ENCODE results near the gene GFRA1. TPM values are rescaled to one million over a fixed set of nuclear protein-coding genes. Genes with fewer than 3 reads are reported as not detected.

GFRA1 gene
- total RNA-seq, 1 experiment from 2014 or later: 0.30 TPM

GRCh38 chr10:116223289-116223688, 49.7 kb downstream of the GFRA1 start:
- Histone ChIP-seq H3K79me2 (ENCODE audit: insufficient read depth, low read length) (no peaks in the 10 kb centered on the region), H3K9ac (ENCODE audit: low read length) (no peak overlapping the region), H3K27me3 (ENCODE audit: insufficient read depth, low read length) (peaks cover 46% of the 10 kb centered on the region), H3K4me2 (ENCODE audit: low read length) (no peak overlapping the region), H3K36me3 (ENCODE audit: control insufficient read depth in 1 of 2, insufficient read depth in 2 of 2, low read length in 2 of 2) (no peaks in the 10 kb centered on the region), H3K9me2 (ENCODE audit: insufficient read depth) (no peaks in the 10 kb centered on the region), H3K9me3 (ENCODE audit: control insufficient read depth in 1 of 2, insufficient read depth in 1 of 2, low read depth in 1 of 2, low read length in 2 of 2) (no peaks in the 10 kb centered on the region), H4K20me1 (ENCODE audit: insufficient read depth) (no peaks in the 10 kb centered on the region), H2AFZ (ENCODE audit: low read depth, low read length, poor library complexity, severe bottlenecking) (no peak overlapping the region), H3K4me1 (ENCODE audit: control insufficient read depth in 1 of 2, insufficient read depth in 2 of 2, low read length in 2 of 2) (no peaks in the 10 kb centered on the region), H3K27ac (ENCODE audit: low read depth, low read length) (no peak overlapping the region), H3K4me3 (replicated peaks in 1 of 2; ENCODE audit: low read depth in 1 of 2, low read length in 2 of 2) (no peak overlapping the region)
- BruUV-seq (replicated peaks): no TSS peak
- POLR2A ChIA-PET: no interaction called here
- CTCF ChIA-PET: no interaction called here
- DNase-seq (ENCODE audit: low read depth, low spot score): no peak
- TF ChIP-seq POLR2AphosphoS5 (IDR thresholded peaks at IDR 0.05; ENCODE audit: low read depth, low read length) (no peak), ZNF274 (IDR thresholded peaks at IDR 0.05; ENCODE audit: low read depth, low read length) (no peak), EZH2phosphoT487 (IDR thresholded peaks at IDR 0.05; ENCODE audit: borderline replicate concordance) (no peak), SRF (IDR thresholded peaks at IDR 0.05; ENCODE audit: low read depth) (no peak), ELF1 (IDR thresholded peaks at IDR 0.05; ENCODE audit: borderline replicate concordance, low read depth) (no peak), SP1 (IDR thresholded peaks at IDR 0.05; ENCODE audit: low read depth) (no peak), FOSL1 (IDR thresholded peaks at IDR 0.05; ENCODE audit: low read depth) (no peak), POLR2A (IDR thresholded peaks at IDR 0.05; ENCODE audit: borderline replicate concordance, extremely low read depth, insufficient read depth, insufficient read length) (no peak)
- intact Hi-C loops (cut with micrococcal nuclease): no loop called here
- RAD21 ChIA-PET (ENCODE audit: low non-redundant PET in 1 of 2, low total read pairs in 2 of 2, uncharacterized antibody in 2 of 2, unreplicated experiment in 2 of 2): no interaction called here
- no peak for ATAC-seq

- Histone ChIP-seq H3K4me2 (ENCODE audit: low read length) (no peak overlapping the region), H3K27me3 (ENCODE audit: insufficient read depth, low read length) (peaks cover 55% of the 10 kb centered on the region), H3K36me3 (ENCODE audit: control insufficient read depth in 1 of 2, insufficient read depth in 2 of 2, low read length in 2 of 2) (no peaks in the 10 kb centered on the region), H3K9me3 (ENCODE audit: control insufficient read depth in 1 of 2, insufficient read depth in 1 of 2, low read depth in 1 of 2, low read length in 2 of 2) (no peaks in the 10 kb centered on the region), H4K20me1 (ENCODE audit: insufficient read depth) (no peaks in the 10 kb centered on the region), H3K9ac (ENCODE audit: low read length) (no peak overlapping the region), H2AFZ (ENCODE audit: low read depth, low read length, poor library complexity, severe bottlenecking) (no peak overlapping the region), H3K79me2 (ENCODE audit: insufficient read depth, low read length) (no peaks in the 10 kb centered on the region), H3K9me2 (ENCODE audit: insufficient read depth) (no peaks in the 10 kb centered on the region), H3K4me1 (ENCODE audit: control insufficient read depth in 1 of 2, insufficient read depth in 2 of 2, low read length in 2 of 2) (no peaks in the 10 kb centered on the region), H3K27ac (ENCODE audit: low read depth, low read length) (no peak overlapping the region), H3K4me3 (replicated peaks in 1 of 2; ENCODE audit: low read depth in 1 of 2, low read length in 2 of 2) (no peak overlapping the region)
- TF ChIP-seq EZH2 (IDR thresholded peaks at IDR 0.05) (no peak), YY1 (IDR thresholded peaks at IDR 0.05; ENCODE audit: extremely low read depth, insufficient replicate concordance, low read depth, low read length) (no peak), ELF1 (IDR thresholded peaks at IDR 0.05; ENCODE audit: borderline replicate concordance, low read depth) (no peak), ZNF274 (IDR thresholded peaks at IDR 0.05; ENCODE audit: low read depth, low read length) (no peak), ATF3 (IDR thresholded peaks at IDR 0.05) (no peak), SP1 (IDR thresholded peaks at IDR 0.05; ENCODE audit: low read depth) (no peak), REST (IDR thresholded peaks at IDR 0.05; ENCODE audit: low read depth) (no peak), MAX (IDR thresholded peaks at IDR 0.05) (no peak), EGR1 (IDR thresholded peaks at IDR 0.05; ENCODE audit: low read depth) (no peak), RAD21 (IDR thresholded peaks at IDR 0.05; ENCODE audit: low read depth) (no peak), FOSL1 (IDR thresholded peaks at IDR 0.05; ENCODE audit: low read depth) (no peak), ZFX (IDR thresholded peaks at IDR 0.05) (no peak), JUND (IDR thresholded peaks at IDR 0.05) (no peak), CBX3 (IDR thresholded peaks at IDR 0.05; ENCODE audit: low read depth) (no peak), POLR2A (IDR thresholded peaks at IDR 0.05; ENCODE audit: borderline replicate concordance, extremely low read depth, insufficient read depth, insufficient read length) (no peak), EZH2phosphoT487 (IDR thresholded peaks at IDR 0.05; ENCODE audit: borderline replicate concordance) (no peak), SIN3A (IDR thresholded peaks at IDR 0.05; ENCODE audit: low read depth) (no peak), POLR2AphosphoS5 (IDR thresholded peaks at IDR 0.05; ENCODE audit: low read depth, low read length) (no peak), SRF (IDR thresholded peaks at IDR 0.05; ENCODE audit: low read depth) (no peak)
- ChIA-PET POLR2A (no interaction called here), CTCF (no interaction called here), RAD21 (ENCODE audit: low non-redundant PET in 1 of 2, low total read pairs in 2 of 2, uncharacterized antibody in 2 of 2, unreplicated experiment in 2 of 2) (no interaction called here)
- intact Hi-C loops (cut with micrococcal nuclease): no loop called here
- BruUV-seq (replicated peaks): no TSS peak
- DNase-seq (ENCODE audit: low read depth, low spot score): no peak
- ATAC-seq: no peak
These were observed 52.0 kb downstream of the GFRA1 start for GRCh38 chr10:116221053-116221452.
